Caco-2 (cell line): ENCODE results near the gene GRK4. TPM values are rescaled to one million over a fixed set of nuclear protein-coding genes. Genes with fewer than 3 reads are reported as not detected.

Experiments used
- BruUV-seq: library from RNA; stranded (reverse); fragments of 400-500 nt; replicated peaks from 2 replicates; lab custom pipeline; 2021; lab: Mats Ljungman, UMichigan
- CTCF ChIA-PET: fragments of 300-600 bp; sonication (Branson Sonifier 250); formaldehyde crosslinking; loops from one replicate; lab custom pipeline; 2022; ENCODE audit warnings: antibody characterized with exemption; lab: Charles Lee
- POLR2A ChIA-PET: fragments of 300-600 bp; sonication (Branson Sonifier 250); formaldehyde crosslinking; loops from one replicate; lab custom pipeline; 2022; ENCODE audit warnings: antibody characterized with exemption; lab: Charles Lee
- DNase-seq, 2 experiments: peaks; one replicate each; pipeline versions ENCODE4 v3.0.0 to v3.0.0-alpha.2; 2020 to 2022
- H3K27me3 ChIP-seq: replicated peaks from 2 replicates; pipeline ENCODE4 v1.6.0; 2011; ENCODE audit warnings: low read length; ENCODE audit not compliant: control insufficient read depth, insufficient read depth
- H3K36me3 ChIP-seq: 2 replicates; pipeline ENCODE4 v1.5.1; 2011; ENCODE audit warnings: low read length; ENCODE audit not compliant: control insufficient read depth, insufficient read depth
- H3K4me1 ChIP-seq: fragments of 250-450 bp; sonication (Bioruptor Pico); 2 replicates; pipeline ENCODE4 v1.5.1; 2020; ENCODE audit warnings: mild to moderate bottlenecking
- H3K4me3 ChIP-seq: 2 replicates; pipeline ENCODE4 v1.5.1; 2011; ENCODE audit warnings: low read depth, mild to moderate bottlenecking, control low read depth, low read length
- H3K9me3 ChIP-seq: fragments of 250-450 bp; sonication (Bioruptor Pico); 2 replicates; pipeline ENCODE4 v1.5.1; 2020; ENCODE audit warnings: mild to moderate bottlenecking, moderate library complexity
- H3K27ac Mint-ChIP-seq: one replicate; pipeline ENCODE4 v1.8.0; 2022; ENCODE audit warnings: mixed read lengths; ENCODE audit not compliant: unreplicated experiment
- H3K27me3 Mint-ChIP-seq: one replicate; pipeline ENCODE4 v1.8.0; 2022; ENCODE audit warnings: mixed read lengths; ENCODE audit not compliant: insufficient read depth, unreplicated experiment
- H3K36me3 Mint-ChIP-seq: one replicate; pipeline ENCODE4 v1.8.0; 2022; ENCODE audit warnings: mild to moderate bottlenecking, mixed read lengths; ENCODE audit not compliant: insufficient read depth, unreplicated experiment
- H3K4me1 Mint-ChIP-seq: one replicate; pipeline ENCODE4 v1.8.0; 2022; ENCODE audit warnings: low read depth, mixed read lengths; ENCODE audit not compliant: unreplicated experiment
- H3K4me3 Mint-ChIP-seq: one replicate; pipeline ENCODE4 v1.8.0; 2022; ENCODE audit warnings: mild to moderate bottlenecking, moderate library complexity, mixed read lengths; ENCODE audit not compliant: unreplicated experiment
- H3K9me3 Mint-ChIP-seq: one replicate; pipeline ENCODE4 v1.8.0; 2022; ENCODE audit warnings: mixed read lengths; ENCODE audit not compliant: unreplicated experiment
- CTCF ChIP-seq, 2 experiments: fragments of 200-600 bp in 1 of 2; IDR thresholded peaks; 1 replicate in 1 of 2; 2 replicates in 1 of 2; pipeline versions ENCODE4 v1.5.1 to v1.8.0; 2011 to 2022; ENCODE audit warnings: antibody characterized with exemption in 1 of 2, control low read depth in 1 of 2, inconsistent platforms in 1 of 2, low read depth in 1 of 2, low read length in 1 of 2, mild to moderate bottlenecking in 1 of 2, moderate library complexity in 1 of 2; ENCODE audit not compliant: insufficient read depth in 1 of 2, severe bottlenecking in 1 of 2, unreplicated experiment in 1 of 2
- intact Hi-C: fragments of 100-400 bp; cut with micrococcal nuclease; formaldehyde crosslinking; loops from one replicate; pipeline ENCODE4 v1.10.0; 2022; ENCODE audit not compliant: unreplicated experiment
- total RNA-seq: library from RNA; stranded (reverse); gene quantifications from 2 replicates; pipeline ENCODE4 v1.2.3, GENCODE V29; 2022

GRK4 gene
- total RNA-seq, 1 experiment from 2014 or later, result 7.1 TPM

- Mint-ChIP-seq H3K27ac (peak overlapping the region; percentile 91), H3K9me3 (no peaks in the 10 kb centered on the region), H3K36me3 (peaks cover 17% of the 10 kb centered on the region), H3K4me1 (peaks cover 9% of the 10 kb centered on the region), H3K4me3 (peak overlapping the region; percentile 96), H3K27me3 (no peaks in the 10 kb centered on the region)
- H3K9me3 ChIP-seq, result no peaks in the 10 kb centered on the region
- TSS peak; percentile 91 for BruUV-seq
- ChIA-PET CTCF (no interaction called here), POLR2A (interaction anchor here (0.6 to 0.7 kb wide), 2 partner anchors 13 to 606 kb away, joined by 4 to 5 read pairs; partner anchors contain the start of gene RNF4)
- H3K4me1 ChIP-seq, result peaks cover 13% of the 10 kb centered on the region
- peak; percentile 70 to 80 for DNase-seq
- intact Hi-C loops, result loop anchor here (1.0 kb wide), 2 partner anchors 33 to 217 kb away; no protein-coding TSS in a partner anchor
- TF ChIP-seq CTCF (IDR thresholded peaks at IDR 0.05; ENCODE audit: insufficient read depth in 1 of 2, low read depth in 1 of 2, low read length in 1 of 2, severe bottlenecking in 1 of 2, unreplicated experiment in 1 of 2), result no peak
- no peaks in the 10 kb centered on the region for H3K27me3 ChIP-seq
- H3K4me3 ChIP-seq, result peak overlapping the region; percentile 94
- no peaks in the 10 kb centered on the region for H3K36me3 ChIP-seq
These were observed 111.7 kb downstream of the GRK4 start for GRCh38 chr4:3074846-3075651.

GRCh38 chr4:3075652-3075981, 112.2 kb downstream of the GRK4 start:
- peak overlapping the region; percentile 96 for H3K4me3 Mint-ChIP-seq
- POLR2A ChIA-PET, result no interaction called here
- peaks cover 9% of the 10 kb centered on the region for H3K4me1 Mint-ChIP-seq
- H3K27me3 Mint-ChIP-seq, result no peaks in the 10 kb centered on the region
- peak overlapping the region; percentile 91 for H3K27ac Mint-ChIP-seq
- TF ChIP-seq CTCF (IDR thresholded peaks at IDR 0.05; ENCODE audit: insufficient read depth in 1 of 2, low read depth in 1 of 2, low read length in 1 of 2, severe bottlenecking in 1 of 2, unreplicated experiment in 1 of 2), result no peak
- intact Hi-C loops, result no loop called here
- H3K9me3 ChIP-seq, result no peaks in the 10 kb centered on the region
- H3K4me3 ChIP-seq, result peak overlapping the region; percentile 94
- DNase-seq, result no peak
- no peaks in the 10 kb centered on the region for H3K9me3 Mint-ChIP-seq
- H3K4me1 ChIP-seq, result peaks cover 13% of the 10 kb centered on the region
- peaks cover 17% of the 10 kb centered on the region for H3K36me3 Mint-ChIP-seq
- no peaks in the 10 kb centered on the region for H3K36me3 ChIP-seq
- CTCF ChIA-PET, result no interaction called here
- no peaks in the 10 kb centered on the region for H3K27me3 ChIP-seq
- BruUV-seq, result no TSS peak

- no peak overlapping the region for H3K4me3 Mint-ChIP-seq
- POLR2A ChIA-PET, result no interaction called here
- H3K27me3 ChIP-seq, result no peaks in the 10 kb centered on the region
- intact Hi-C loops, result no loop called here
- peaks cover 17% of the 10 kb centered on the region for H3K36me3 Mint-ChIP-seq
- no peak for DNase-seq
- H3K9me3 ChIP-seq, result no peaks in the 10 kb centered on the region
- peaks cover 13% of the 10 kb centered on the region for H3K4me1 ChIP-seq
- no peak overlapping the region for H3K27ac Mint-ChIP-seq
- no peaks in the 10 kb centered on the region for H3K9me3 Mint-ChIP-seq
- BruUV-seq, result no TSS peak
- H3K4me1 Mint-ChIP-seq, result peaks cover 9% of the 10 kb centered on the region
- CTCF ChIA-PET, result no interaction called here
- no peak for TF ChIP-seq CTCF (IDR thresholded peaks at IDR 0.05; ENCODE audit: insufficient read depth in 1 of 2, low read depth in 1 of 2, low read length in 1 of 2, severe bottlenecking in 1 of 2, unreplicated experiment in 1 of 2)
- H3K4me3 ChIP-seq, result no peak overlapping the region
- H3K36me3 ChIP-seq, result no peaks in the 10 kb centered on the region
- no peaks in the 10 kb centered on the region for H3K27me3 Mint-ChIP-seq
These were observed 114.4 kb downstream of the GRK4 start for GRCh38 chr4:3077796-3078195.
